NT2/D1 (cell line): ENCODE results near the gene PRKG1.
"Not testable (repeated sequence)": the region's sequence is repeated elsewhere in the genome, so short reads cannot be mapped to it uniquely, and the experiment has no call there.

Experiments
- DNase-seq: peaks from one replicate; pipeline ENCODE4 v3.0.0-alpha.2; 2011; ENCODE audit warnings: low read depth, low spot score
- H3K27me3 ChIP-seq: 2 replicates; pipeline ENCODE4 v1.6.0; 2011; ENCODE audit warnings: mild to moderate bottlenecking; ENCODE audit not compliant: insufficient read length, insufficient read depth
- H3K36me3 ChIP-seq: 2 replicates; pipeline ENCODE4 v1.6.1; 2011; ENCODE audit warnings: mild to moderate bottlenecking, low read length, mixed read lengths; ENCODE audit not compliant: insufficient read depth, insufficient read length
- H3K4me1 ChIP-seq: 2 replicates; pipeline ENCODE4 v1.5.1; 2011; ENCODE audit not compliant: insufficient read depth, insufficient read length
- H3K4me3 ChIP-seq: 2 replicates; pipeline ENCODE4 v1.5.1; 2011; ENCODE audit warnings: low read depth; ENCODE audit not compliant: insufficient read length
- H3K9ac ChIP-seq: 2 replicates; pipeline ENCODE4 v1.6.0; 2011; ENCODE audit warnings: low read depth; ENCODE audit not compliant: insufficient read length
- H3K9me3 ChIP-seq: 2 replicates; pipeline ENCODE4 v1.5.1; 2011; ENCODE audit warnings: mild to moderate bottlenecking, low read length; ENCODE audit not compliant: insufficient read depth
- SUZ12 ChIP-seq: IDR thresholded peaks from 2 replicates; pipeline ENCODE4 v1.6.1; 2011; ENCODE audit not compliant: insufficient read length, insufficient read depth; ENCODE audit errors: extremely low read depth
- YY1 ChIP-seq: IDR thresholded peaks from 2 replicates; pipeline ENCODE4 v1.6.1; 2011; ENCODE audit not compliant: insufficient read length, insufficient read depth
- ZNF274 ChIP-seq: IDR thresholded peaks from 2 replicates; pipeline ENCODE4 v1.6.1; 2011; ENCODE audit warnings: mild to moderate bottlenecking, low read depth, low read length

The PRKG1 gene

DNA sequence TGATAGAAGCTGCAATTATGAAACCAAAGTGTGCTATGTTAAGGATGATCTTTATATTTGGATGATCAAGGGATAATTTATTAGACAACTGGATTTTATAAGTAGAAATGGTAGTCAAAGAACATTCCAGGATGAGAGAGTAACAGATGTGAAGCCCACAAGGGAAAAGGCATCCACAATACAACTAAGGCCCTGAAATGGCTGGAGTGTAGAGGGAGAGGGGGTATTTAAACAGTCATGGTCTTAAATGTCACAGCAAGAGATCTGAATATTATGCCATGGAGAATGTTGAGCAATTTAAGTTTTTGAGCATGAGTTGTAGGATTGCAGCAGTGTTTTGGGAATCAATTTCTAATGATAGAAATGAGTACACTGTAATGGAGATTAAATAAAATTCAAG lies 957.5 kb downstream of the PRKG1 start:
- Histone ChIP-seq H3K9ac (no peak overlapping the region), H3K4me1 (no peaks in the 10 kb centered on the region), H3K9me3 (no peaks in the 10 kb centered on the region), H3K36me3 (no peaks in the 10 kb centered on the region), H3K27me3 (no peaks in the 10 kb centered on the region), H3K4me3 (no peak overlapping the region)
- TF ChIP-seq SUZ12: no peak
- TF ChIP-seq ZNF274: no peak
- no peak for TF ChIP-seq YY1
- no peak for DNase-seq

DNA sequence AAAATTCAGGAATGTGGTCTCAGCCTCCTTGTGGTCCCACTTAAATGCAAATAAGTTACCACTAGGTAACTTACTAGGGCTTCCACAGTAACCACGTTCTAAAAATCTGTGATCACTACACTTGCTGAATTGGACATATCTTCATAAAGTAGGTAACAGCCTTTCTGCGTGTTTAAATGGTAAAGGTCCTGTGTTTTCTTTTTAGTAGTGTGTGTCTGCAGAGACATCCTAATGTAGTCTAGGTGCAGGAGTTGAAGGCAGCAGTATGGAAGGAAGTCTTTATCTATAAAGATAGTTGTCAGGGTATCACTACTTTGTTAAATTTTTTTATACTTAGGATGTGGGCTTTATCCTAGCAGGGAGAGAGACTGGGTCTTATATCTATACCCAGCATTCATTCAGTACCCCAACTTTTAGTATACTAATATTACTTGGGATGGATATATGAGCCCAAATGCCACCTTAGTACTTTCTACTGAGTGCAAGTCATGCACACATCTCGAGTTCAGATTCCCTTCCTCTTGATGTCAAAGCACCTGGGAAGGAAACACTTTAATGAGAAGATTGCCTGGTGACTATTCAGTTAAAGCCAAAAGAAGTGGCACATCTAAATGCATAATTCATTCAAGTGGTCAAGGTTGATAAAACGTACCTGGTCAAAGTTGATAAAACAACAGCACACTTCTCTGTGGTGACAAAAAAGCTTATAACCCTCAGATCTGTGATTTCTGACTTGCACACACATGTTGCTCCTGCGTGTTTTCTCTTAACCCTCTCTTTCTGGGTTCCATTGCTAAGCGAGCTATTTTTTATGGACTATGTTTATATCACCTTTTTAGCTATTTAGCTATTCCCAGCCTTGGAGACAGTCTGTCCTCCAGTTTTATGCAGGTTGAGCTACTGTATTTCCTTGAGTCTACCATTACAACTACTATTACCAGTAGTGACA lies 958.7 kb downstream of the PRKG1 start:
- TF ChIP-seq YY1 (no peak), ZNF274 (no peak), SUZ12 (no peak)
- Histone ChIP-seq H3K4me1 (no peaks in the 10 kb centered on the region), H3K9ac (peak overlapping the region; percentile 51), H3K27me3 (no peaks in the 10 kb centered on the region), H3K36me3 (no peaks in the 10 kb centered on the region), H3K9me3 (no peaks in the 10 kb centered on the region), H3K4me3 (no peak overlapping the region)
- no peak for DNase-seq

DNA sequence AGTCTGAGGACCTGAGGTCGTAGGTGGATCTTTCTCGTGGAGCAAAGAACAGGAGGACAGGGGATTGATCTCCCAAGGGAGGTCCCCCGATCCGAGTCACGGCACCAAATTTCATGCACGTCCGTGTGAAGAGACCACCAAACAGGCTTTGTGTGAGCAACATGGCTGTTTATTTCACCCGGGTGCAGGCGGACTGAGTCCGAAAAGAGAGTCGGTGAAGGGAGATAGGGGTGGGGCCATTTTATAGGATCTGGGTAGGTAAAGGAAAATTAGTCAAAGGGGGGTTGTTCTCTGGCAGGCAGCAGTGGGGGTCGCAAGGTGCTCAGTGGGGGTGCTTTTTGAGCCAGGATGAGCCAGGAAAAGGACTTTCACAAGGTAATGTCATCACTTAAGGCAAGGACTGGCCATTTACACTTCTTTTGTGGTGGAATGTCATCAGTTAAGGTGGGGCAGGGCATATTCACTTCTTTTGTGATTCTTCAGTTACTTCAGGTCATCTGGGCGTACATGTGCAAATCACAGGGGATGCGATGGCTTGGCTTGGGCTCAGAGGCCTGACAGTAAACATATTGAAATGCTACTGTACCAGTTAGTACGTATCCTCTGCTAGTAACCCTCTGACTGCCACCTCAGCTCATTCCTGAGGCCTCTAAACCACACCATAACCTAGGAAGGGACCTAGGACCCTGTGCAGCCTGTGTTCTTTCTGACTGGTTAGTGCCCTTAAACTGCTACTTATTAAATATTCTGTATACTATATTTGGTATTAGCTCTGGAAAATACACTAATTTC lies 964.9 kb downstream of the PRKG1 start:
- DNase-seq, H3K4me3 ChIP-seq, H3K4me1 ChIP-seq, H3K9ac ChIP-seq, H3K36me3 ChIP-seq, H3K9me3 ChIP-seq, H3K27me3 ChIP-seq: not testable (repeated sequence)

DNA sequence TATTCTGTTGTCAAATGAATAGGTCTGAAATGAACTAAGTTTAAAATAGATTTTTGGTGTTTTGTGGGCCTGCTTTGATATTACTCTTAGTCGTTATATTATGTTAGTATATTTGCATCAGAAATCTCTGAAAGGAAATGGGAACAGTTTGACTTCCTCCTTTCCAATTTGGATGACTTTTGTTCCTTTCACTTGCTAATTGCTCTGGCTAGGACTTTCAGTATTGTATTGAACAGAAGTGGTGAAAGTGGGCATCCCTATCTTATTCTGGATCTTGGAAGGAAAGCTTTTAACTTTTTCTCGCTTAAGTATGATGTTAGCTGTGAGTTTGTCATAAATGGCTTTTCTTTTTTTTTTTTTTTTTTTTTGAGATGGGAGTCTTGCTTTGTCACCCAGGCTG lies 966.2 kb downstream of the PRKG1 start:
- Histone ChIP-seq H3K9me3 (no peaks in the 10 kb centered on the region), H3K4me3 (no peak overlapping the region), H3K4me1 (no peaks in the 10 kb centered on the region), H3K36me3 (no peaks in the 10 kb centered on the region), H3K9ac (no peak overlapping the region), H3K27me3 (no peaks in the 10 kb centered on the region)
- TF ChIP-seq ZNF274: no peak
- no peak for TF ChIP-seq YY1
- no peak for TF ChIP-seq SUZ12
- DNase-seq: no peak

DNA sequence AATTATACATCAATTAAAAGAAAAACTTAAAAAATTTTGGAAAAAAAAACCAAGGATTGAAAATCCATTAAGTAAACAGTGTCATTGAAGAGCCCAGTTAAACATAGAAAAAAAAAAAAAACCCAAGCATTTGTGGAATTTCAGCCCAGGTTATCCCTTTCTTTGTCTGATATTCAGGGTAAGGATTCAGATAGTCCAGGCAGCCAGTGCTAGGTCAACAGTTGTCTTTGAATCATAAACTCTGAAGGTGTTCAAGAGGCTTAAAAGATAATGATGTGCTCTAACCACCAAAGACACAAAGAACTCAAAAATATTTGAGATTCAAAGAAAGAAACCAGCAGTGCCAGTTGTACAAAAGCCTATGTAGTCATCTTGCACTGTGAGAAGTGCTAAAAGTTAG lies 969.5 kb downstream of the PRKG1 start:
- Histone ChIP-seq H3K4me1 (no peaks in the 10 kb centered on the region), H3K9ac (no peak overlapping the region), H3K4me3 (no peak overlapping the region), H3K9me3 (no peaks in the 10 kb centered on the region), H3K36me3 (no peaks in the 10 kb centered on the region), H3K27me3 (no peaks in the 10 kb centered on the region)
- no peak for DNase-seq
- TF ChIP-seq ZNF274: no peak
- no peak for TF ChIP-seq SUZ12
- no peak for TF ChIP-seq YY1

DNA sequence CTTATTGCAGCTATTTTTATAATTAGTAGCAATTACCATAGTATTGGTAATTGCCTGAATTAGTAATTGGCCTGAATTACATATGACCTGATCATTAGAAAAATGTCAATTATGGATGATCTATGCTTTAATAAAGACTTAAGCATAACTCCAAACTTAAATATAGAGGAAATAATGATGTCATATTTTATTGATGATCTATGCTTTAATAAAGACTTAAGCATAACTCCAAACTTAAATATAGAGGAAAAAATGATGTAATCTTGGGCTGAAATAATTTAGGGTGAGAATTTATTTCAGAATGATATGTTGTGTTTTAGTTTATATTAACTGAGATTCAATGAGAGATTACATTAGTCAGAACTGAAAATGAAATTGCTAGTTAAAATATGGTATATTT lies 973.8 kb downstream of the PRKG1 start:
- H3K4me1 ChIP-seq: no peaks in the 10 kb centered on the region
- no peak for DNase-seq
- TF ChIP-seq SUZ12 (no peak), ZNF274 (no peak), YY1 (no peak)

DNA sequence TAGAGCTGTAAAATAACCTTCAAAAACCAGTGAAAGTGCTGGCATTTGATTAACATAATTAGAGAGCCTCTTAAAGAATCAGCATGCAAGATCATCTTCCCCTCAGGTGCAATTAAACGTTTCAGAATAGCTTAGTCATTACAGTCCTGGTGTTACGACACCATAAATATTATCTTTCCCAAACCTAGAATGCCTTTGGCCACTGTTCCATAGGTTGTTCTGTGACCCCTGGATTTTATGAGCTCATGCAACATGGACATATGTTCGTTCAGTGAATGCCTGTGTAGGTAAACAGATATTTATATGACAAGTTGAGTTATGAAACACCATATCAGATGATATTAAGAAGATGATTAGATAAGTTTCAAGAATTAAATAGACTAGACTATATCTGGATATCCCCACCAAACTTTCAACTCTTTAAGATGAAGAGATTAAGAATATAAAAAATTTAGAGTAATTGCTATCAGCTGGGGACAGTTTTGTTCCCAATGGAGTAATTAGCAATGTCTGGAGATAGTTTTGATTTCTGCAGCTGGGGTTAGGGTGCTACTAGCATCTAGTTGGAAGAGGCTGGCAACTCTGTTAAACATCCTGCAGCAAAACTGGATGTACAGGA lies 976.3 kb downstream of the PRKG1 start:
- Histone ChIP-seq H3K4me1 (no peaks in the 10 kb centered on the region), H3K27me3 (no peaks in the 10 kb centered on the region), H3K36me3 (no peaks in the 10 kb centered on the region), H3K9me3 (no peaks in the 10 kb centered on the region), H3K4me3 (no peak overlapping the region), H3K9ac (no peak overlapping the region)
- no peak for DNase-seq
- TF ChIP-seq SUZ12: no peak
- TF ChIP-seq ZNF274: no peak
- no peak for TF ChIP-seq YY1

More for the DNA sequence above, 973.8 kb downstream of the PRKG1 start:
- Histone ChIP-seq H3K4me3 (no peak overlapping the region), H3K9me3 (no peaks in the 10 kb centered on the region), H3K27me3 (no peaks in the 10 kb centered on the region), H3K36me3 (no peaks in the 10 kb centered on the region), H3K9ac (no peak overlapping the region)
